ENCODE data around the gene DCD. TPM values are rescaled to one million over a fixed set of nuclear protein-coding genes. Genes with fewer than 3 reads are reported as not detected.
A peak's percentile ranks its signal among the peaks of the same experiment; 100 is the strongest.

Gene DCD
- total RNA-seq, 1 donor from 2014 or later = not detected

DNA sequence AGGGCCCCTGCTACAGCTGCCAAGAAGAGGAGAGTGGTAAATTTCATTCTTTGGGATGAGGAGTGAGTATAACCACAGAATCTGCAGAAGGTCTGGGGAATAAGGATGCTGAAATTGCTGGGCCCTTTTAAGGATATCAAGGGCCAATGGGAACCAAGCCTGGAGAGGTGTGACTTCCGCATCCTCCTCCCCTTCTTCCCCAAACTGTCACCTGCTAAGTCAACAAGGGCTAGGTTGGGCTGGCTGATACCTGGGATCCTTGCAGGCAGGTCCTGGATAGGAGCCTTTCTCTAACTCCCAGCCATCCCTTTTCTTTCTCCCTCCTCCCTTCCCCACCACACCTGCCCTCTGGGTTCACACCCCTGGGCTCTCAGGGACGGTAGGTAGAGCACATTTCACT, 13.4 kb downstream of the DCD start, which contains the start of gene LACRT:
TSS of gene LACRT (minus strand) at position 101 of the 400 bp plus-strand sequence. CDS start at position 47, 54 bp downstream.
- TF ChIP-seq, protein P1, sequence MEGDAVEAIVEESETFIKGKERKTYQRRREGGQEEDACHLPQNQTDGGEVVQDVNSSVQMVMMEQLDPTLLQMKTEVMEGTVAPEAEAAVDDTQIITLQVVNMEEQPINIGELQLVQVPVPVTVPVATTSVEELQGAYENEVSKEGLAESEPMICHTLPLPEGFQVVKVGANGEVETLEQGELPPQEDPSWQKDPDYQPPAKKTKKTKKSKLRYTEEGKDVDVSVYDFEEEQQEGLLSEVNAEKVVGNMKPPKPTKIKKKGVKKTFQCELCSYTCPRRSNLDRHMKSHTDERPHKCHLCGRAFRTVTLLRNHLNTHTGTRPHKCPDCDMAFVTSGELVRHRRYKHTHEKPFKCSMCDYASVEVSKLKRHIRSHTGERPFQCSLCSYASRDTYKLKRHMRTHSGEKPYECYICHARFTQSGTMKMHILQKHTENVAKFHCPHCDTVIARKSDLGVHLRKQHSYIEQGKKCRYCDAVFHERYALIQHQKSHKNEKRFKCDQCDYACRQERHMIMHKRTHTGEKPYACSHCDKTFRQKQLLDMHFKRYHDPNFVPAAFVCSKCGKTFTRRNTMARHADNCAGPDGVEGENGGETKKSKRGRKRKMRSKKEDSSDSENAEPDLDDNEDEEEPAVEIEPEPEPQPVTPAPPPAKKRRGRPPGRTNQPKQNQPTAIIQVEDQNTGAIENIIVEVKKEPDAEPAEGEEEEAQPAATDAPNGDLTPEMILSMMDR (conservative IDR thresholded peaks at IDR 0.05) = no peak
- no peaks in the 10 kb centered on the region for H3K36me3 Mint-ChIP-seq
- no peak within 1 kb of the TSS for H3K4me3 Mint-ChIP-seq
- H3K27me3 Mint-ChIP-seq = peaks cover 44% of the 10 kb centered on the region
- H3K4me1 Mint-ChIP-seq (ENCODE audit: unreplicated experiment) = no peaks in the 10 kb centered on the region
- no peak within 1 kb of the TSS for H3K27ac Mint-ChIP-seq
- no peaks in the 10 kb centered on the region for H3K9me3 Mint-ChIP-seq
- DNase-seq (ENCODE audit: extremely low spot score, unreplicated experiment) = no peak

DNA sequence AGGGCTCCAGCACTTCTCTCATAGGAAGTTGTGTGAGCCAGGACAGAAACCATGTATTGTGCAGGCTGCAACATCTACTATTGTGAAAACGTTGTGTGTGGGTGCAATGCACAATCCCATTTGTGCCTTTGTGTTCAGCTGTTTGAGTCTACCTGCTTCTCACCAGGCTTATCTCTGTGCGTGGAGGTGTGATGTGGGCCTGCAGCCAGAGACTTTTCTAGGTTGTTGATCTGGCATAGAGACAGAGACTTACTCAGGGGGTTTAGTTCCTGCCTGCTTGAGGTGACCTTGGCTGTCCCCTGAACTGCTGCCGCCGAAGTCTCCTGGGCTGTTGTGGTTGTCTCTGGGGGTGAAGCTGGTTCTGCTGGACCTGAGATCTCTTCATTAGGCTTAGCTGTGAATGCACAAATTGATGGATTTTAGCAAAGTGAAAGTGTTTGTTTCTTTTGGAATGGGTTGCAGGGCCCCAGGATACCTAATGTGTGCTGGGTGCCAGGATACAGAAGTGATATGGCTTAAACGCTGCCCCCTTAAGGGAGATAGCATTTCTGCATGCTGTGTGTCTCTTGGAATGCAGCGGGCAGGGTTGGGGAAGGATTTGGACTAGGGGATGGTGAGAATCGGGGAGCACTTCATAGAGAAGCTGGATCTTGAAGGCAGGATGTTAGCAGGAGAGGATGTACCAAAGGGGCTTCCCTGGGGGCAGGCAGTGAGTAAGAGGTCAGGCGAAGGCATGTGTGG, 16.0 kb downstream of the DCD start:
- H3K27me3 Mint-ChIP-seq = peaks cover 43% of the 10 kb centered on the region
- H3K36me3 Mint-ChIP-seq = no peaks in the 10 kb centered on the region
- no peak overlapping the region for H3K4me3 Mint-ChIP-seq
- no peaks in the 10 kb centered on the region for H3K4me1 Mint-ChIP-seq (ENCODE audit: unreplicated experiment)
- no peak for DNase-seq (ENCODE audit: extremely low spot score, unreplicated experiment)
- peaks cover 6% of the 10 kb centered on the region for H3K9me3 Mint-ChIP-seq
- no peak overlapping the region for H3K27ac Mint-ChIP-seq
- TF ChIP-seq, protein P1 (conservative IDR thresholded peaks at IDR 0.05) = peak; percentile 38

GRCh38 chr12:54631551-54631950, 16.6 kb downstream of the DCD start:
- no peaks in the 10 kb centered on the region for H3K4me1 Mint-ChIP-seq (ENCODE audit: unreplicated experiment)
- peaks cover 8% of the 10 kb centered on the region for H3K9me3 Mint-ChIP-seq
- H3K36me3 Mint-ChIP-seq = no peaks in the 10 kb centered on the region
- TF ChIP-seq, protein P1 (conservative IDR thresholded peaks at IDR 0.05) = no peak
- H3K27ac Mint-ChIP-seq = no peak overlapping the region
- H3K4me3 Mint-ChIP-seq = no peak overlapping the region
- H3K27me3 Mint-ChIP-seq = peaks cover 42% of the 10 kb centered on the region
- no peak for DNase-seq (ENCODE audit: extremely low spot score, unreplicated experiment)

- peaks cover 11% of the 10 kb centered on the region for H3K9me3 Mint-ChIP-seq
- peaks cover 42% of the 10 kb centered on the region for H3K27me3 Mint-ChIP-seq
- no peaks in the 10 kb centered on the region for H3K36me3 Mint-ChIP-seq
- TF ChIP-seq, protein P1 (conservative IDR thresholded peaks at IDR 0.05) = no peak
- H3K4me1 Mint-ChIP-seq (ENCODE audit: unreplicated experiment) = no peaks in the 10 kb centered on the region
- H3K4me3 Mint-ChIP-seq = no peak overlapping the region
- H3K27ac Mint-ChIP-seq = no peak overlapping the region
- no peak for DNase-seq (ENCODE audit: extremely low spot score, unreplicated experiment)
These were observed 18.2 kb downstream of the DCD start for GRCh38 chr12:54629925-54630324.

DNA sequence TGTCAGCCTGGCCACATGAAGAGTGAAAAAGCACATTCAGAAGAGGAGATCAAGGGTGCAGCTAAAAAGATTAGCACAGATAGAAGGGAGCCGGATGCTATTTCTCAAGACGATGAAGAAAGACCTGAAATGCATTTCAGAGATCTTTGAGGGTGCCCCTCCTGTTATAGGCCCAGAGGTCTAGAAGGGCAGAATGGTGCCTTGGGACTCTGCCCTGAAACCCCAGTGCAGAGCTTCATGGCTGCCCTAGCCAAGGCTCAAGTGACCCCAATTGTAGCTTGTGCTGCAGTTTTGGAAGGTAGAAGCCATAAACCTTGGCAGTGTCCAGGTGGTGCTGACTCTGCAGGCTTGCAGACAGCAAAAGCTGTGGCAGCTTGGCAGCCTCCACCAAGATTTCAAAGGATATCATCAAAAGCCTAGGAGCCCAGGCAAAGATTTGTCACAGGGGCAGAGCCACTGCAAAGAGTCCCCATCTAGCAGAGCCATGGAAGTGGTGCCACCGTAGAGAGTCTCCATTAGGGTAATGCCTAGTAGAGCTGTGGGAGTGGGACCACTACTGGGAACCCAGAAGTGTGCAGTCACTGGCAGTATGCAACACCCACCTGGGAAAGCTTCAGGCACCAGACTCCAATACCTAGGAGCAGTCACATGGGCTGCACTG, 19.8 kb downstream of the DCD start:
- Mint-ChIP-seq H3K27ac (no peak overlapping the region), H3K4me1 (ENCODE audit: unreplicated experiment) (peaks cover 6% of the 10 kb centered on the region), H3K4me3 (no peak overlapping the region), H3K27me3 (peaks cover 38% of the 10 kb centered on the region), H3K9me3 (peaks cover 11% of the 10 kb centered on the region), H3K36me3 (no peaks in the 10 kb centered on the region)
- no peak for DNase-seq (ENCODE audit: extremely low spot score, unreplicated experiment)
- TF ChIP-seq, protein P1 (conservative IDR thresholded peaks at IDR 0.05) = no peak

All from type B pancreatic cell (in vitro differentiated cells).